Measurements from ENCODE around the gene ZNF536.
"Not testable (repeated sequence)": the region's sequence is repeated elsewhere in the genome, so short reads cannot be mapped to it uniquely, and the experiment has no call there.

ZNF536 gene

DNA sequence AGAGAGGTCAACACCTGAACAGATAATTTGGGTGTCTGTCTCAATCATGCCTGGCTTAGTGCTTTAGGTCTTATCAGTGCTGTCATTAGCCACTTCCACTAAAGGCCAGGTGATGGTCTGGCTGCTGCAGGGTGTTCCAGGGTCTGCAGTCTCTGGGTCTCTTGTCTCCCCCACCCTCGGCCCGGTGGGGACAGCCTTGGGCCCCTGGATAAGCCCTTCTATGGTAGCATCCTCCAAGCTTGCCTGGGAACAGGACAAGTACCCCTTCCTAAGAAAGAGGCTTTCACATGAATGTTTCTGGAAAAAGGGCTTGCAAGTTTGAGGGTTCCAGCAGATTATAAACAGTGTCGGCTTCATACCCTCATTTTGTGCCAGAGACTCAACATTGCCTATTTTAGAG, 29.3 kb upstream of the ZNF536 start:
- DNase-seq: no peak

DNA sequence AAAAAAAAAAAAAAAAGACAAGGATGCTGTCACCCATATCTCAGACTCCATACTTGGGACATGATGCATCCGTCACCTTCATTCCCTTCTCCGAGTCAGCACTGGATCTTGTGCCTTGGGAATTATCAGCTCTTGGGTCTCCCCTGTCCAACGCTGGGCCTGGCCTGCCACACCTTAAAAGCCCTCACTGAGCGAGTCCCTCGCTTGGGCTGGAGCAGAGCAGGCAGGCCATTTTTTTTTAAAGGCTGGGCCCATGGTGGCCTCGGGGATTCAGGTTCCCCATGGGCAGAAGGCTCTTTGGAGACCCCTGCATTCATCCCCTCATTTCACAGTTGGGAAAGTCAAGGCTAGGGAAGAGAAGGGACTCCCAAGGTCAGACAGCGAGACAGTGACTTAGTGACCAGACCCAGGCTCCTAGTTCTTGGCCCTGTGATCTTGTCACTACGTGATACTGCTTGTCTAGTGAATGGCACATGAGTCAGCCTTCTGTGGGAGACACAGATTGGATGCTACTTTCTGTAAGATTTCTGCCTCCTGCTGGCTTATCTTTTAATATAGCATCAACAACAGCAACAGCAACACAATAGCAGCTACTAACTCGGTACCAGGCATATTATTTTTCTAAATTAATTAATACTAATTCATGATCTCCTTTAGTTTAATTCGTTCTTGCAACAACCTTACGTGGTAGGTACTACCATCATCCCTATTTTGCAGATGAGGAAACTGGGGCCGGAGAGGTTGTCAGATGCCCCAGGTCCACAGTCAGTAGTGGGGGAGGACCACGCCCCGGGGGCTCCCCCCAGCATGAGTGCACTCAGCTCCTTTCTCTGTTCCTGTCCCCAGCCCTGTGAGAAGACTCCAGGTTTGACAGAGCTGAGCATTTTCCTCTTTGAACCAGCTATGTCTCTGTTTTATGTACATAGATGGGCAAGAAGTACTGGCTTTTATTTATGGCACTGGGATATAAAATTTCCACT, 27.4 kb upstream of the ZNF536 start:
- no peak for DNase-seq

DNA sequence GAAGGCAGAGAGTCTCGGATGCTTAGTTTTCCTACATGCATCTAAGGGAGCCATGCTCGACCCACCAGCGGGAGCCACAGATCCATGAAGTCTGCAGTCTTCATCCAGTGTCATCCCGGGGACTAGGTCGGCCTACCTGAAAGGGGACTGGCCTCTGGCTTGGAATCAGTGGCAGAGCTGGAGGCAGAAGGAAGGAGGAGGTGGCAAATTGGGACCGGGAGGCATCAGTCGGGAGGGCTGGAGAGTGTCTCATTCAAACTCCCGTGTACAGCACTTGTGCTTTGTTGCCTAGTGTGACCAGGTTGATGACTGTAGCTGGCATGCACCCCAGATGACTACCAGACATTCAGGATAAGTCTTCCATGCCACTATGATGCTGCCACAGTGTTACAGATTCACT, 26.5 kb upstream of the ZNF536 start:
- DNase-seq: no peak

DNA sequence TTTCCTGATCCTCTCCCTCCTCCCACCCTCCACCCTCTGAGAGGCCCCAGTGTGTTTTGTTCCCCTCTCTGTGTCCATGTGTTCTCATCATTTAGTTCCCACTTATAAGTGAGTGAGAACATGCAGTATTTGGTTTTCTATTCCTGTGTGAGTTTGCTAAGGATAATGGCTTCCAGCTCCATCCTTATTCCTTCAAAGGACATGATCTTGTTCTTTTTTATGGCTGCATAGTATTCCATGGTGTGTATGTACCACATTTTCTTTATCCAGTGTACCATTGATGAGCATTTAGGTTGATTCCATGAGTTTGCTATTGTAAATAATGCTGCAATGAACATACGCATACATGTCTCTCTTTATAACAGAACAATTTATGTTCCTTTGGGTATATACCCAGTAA, 25.7 kb upstream of the ZNF536 start:
- DNase-seq: not testable (repeated sequence)

DNA sequence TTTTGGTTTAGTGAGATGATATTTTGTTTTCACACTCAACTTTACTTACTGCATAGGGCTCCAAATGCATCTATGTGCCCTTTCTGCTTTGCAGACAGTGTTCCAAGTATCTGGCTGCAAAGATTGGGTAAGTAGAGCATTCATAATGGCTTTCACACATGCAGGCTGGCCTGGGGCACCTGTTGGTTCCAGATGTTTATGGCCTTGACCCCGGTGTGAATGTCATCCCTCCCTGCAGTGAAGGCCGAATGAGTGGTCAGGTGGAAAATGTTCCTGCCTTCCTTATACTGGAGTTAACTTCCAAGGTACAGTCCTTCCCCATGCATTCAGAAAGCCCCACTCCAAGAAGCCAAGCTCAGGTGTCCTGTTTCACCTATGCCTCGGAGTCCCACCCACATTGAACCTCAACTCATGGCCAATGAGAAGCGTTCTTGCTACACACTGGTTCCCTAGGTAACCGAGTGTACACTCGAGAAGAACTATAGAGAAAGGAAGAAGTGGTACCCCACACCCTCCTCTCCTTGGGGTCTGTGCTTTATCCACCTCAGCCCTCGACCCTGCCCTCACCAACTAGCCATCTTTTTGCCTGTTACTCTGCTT, 23.0 kb upstream of the ZNF536 start:
- DNase-seq: no peak

DNA sequence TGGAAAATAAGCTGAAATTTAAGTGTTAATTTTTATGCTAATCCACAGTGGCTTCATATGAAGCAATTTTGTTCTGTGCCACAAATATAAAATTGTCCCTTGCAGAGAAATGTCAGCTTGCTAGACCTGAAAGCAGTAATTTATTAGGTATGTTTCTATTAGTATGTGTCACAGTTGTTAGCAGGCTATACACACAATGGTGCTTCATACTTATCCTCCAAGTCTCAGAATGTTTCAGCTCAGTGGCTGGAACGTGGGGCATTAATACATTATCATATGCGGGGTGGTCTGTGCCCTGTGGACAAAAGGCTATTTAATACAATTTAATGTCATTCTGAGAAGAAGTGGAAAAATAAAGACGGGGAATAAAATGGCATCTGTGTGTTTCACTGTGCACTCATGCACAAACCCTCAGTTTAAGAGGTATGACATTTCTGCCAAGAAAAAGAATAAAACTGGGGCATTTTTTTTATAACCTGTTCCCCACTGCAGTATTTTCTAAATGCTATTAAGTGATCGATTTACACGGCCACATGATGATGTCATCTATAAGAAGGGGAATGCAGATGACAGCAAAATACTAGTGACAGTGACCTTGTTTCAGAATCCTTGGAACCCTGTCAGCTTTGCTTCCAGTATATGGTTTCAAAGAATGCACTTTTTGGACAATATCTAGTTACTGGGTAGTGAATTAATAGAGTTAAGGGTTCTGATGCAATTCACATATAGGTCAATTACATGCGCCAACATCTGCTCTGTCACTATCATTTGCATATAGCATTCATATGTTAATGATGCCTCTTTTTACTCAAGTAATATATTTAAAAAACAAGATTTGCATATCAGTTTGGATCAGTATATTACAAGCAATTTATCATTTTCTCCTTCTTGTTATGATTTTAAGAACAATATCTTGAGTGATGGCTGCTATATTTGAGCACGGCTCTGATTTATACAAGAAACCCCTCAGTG, 21.2 kb upstream of the ZNF536 start:
- no peak for DNase-seq

DNA sequence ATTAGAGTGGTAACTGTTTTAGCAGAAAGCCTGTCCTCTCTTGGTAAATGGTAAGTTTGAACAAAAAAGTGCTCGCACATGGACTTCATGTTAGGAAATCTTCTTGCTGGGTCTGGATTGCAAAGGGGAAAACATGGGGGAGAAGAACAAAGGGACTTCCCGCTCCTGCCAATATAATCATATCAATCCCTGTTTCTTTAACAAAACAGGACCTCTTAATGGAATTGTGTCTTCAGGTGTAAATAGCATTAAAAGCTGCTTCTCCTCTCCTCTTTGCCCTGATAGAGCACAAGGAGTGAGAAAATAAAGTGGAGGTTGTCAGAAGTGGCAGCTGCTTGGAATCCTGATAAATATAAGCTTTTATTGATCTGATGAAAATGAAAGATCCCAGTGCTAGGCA, 20.4 kb upstream of the ZNF536 start:
- DNase-seq: no peak

DNA sequence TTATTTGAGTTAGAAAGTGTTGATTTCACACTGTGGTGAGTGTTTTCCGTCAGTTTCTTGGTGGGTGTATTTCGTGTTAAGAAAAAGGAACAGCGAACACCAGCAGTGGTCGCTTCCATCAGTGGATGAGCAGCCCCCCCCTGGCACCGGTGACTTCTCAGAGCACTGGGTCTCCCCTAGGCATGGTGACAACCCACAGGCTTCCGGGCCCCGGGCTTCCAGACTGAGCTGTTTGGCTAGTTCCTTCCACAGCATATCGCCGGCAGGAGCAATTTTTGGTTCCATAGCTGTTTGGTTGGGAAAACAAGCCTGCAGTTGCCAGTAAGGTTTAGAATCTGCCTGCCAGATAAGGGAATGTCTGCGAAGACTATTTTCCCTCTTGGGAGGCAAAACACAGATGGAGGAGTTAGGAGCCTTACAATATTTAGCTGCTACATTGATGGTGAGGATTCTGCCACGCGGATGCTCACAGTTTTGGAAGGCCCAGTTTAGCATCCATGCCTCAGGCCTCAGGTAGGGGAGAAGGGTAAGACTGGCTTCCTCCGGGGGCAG, 18.7 kb upstream of the ZNF536 start:
- DNase-seq: no peak

DNA sequence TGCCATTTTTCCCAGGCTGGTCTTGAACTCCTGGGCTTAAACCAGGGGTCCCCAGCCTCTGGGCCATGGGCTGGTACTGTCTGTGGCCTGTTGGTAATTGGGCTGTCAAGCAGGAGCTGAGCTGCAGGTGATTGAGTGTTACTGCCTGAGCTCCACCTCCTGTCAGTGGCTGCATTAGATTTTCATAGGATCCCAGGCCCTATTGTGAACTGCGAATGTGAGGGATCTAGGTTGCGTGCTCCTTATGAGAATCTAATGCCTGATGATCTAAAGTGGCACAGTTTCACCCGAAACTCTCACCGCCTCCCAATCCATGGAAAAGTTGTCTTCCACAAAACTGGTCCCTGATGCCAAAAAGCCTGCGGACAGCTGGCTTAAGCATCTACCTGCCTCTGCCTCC, 16.6 kb upstream of the ZNF536 start:
- no peak for DNase-seq

DNA sequence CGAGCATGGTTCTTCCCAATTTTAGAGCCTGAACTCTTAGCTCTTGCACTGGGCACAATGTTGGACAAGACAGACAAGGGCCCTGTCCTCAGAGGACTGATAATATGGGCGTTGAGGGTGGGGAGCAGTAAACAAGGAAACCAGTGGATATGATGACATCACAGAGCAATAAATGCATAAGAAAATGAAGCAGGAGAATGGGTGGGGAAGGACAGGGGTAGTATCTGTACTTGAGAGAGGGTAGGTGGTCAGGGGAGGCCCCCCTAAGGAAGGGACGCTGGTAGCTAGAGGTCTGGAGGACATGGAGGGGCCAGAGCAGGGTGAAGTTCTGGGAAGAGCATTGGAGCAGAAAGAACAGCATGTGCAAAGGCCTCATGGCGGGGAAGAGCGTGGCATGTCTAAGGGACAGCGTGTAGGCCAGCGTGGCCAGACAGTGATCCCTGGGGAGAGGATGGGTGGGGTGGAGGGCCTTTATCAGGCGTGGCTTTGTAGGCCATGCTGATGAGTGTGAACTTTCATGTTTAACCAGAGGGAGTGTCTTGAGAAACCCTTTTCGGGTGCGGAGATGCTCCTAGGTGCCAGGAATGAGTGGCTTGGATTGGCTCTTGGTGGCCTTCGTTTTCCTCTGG, 15.1 kb upstream of the ZNF536 start:
- no peak for DNase-seq

DNA sequence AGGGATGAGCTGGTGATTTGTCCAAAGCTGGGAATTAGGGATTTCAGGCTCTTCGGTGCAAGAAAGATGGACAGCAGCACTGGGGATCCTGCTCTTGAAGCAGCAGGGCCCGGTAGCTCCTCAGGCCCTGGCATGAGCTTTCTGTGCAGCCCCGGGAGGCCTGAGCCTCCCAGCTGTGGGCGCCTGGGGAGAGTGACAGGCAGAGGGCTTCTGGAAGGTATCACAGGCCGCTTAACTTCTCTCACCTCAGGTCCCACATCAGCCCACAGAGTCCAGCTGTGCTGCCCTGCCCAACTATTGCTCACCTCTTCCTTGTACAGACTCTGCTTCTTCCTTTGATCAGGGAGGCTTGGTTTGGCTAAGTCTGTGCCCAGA, 14.6 kb upstream of the ZNF536 start:
- no peak for DNase-seq

DNA sequence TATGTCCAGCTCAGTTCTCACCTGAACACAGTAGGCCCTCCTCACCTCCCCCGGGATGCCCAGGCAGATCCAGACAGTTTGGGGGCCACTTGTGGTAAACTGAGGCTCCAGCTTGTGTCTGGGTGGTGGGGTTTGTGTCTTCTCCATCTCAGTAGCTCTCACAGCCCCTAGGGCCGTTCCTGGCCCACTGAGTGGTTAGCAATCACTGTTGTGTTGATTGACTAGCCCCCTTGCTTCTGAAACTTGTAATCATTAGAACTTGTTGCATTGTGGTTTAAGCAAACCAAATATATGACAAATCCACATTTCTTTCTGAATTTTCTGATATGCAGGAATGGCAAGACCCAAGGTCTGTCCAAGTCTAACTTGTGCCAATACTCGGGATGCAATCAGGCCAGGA, 13.9 kb upstream of the ZNF536 start:
- DNase-seq: no peak

DNA sequence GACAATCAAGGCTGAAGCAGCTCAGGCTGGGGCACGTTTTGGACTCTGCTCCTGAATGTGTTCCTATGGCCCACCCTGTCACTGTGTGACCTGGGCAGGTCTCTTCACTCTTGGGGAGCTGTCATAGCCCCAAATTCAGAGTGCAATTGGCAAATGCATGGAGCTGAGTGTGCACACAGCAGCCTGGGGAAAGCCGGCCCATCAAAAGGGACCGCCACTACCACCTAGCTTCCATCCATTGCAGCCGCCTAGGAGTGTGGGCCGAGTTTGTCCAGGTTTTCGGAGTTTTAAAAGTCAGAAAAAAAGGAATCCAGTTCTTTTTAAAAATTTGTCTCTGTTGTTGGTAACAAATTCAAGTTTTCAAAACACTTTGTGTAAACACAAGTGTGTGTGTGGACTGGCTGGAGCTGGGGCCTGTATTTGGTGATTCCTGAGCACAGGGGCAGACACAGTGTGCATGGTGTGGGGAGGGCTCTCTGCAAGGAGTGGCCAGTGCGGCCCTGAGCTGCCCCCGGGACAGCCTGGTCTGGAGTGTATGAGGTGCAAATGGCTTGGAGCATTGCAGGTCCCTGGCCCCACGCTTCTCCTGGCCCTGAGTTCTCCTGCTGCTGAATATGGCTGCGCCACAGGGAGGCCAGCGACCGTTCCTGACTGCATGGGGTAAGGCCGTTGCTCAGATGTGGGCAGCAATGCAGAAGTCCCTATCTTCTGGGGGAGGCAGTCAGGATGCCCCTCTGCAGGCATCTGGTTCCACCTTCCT, 13.2 kb upstream of the ZNF536 start:
- DNase-seq: no peak

DNA sequence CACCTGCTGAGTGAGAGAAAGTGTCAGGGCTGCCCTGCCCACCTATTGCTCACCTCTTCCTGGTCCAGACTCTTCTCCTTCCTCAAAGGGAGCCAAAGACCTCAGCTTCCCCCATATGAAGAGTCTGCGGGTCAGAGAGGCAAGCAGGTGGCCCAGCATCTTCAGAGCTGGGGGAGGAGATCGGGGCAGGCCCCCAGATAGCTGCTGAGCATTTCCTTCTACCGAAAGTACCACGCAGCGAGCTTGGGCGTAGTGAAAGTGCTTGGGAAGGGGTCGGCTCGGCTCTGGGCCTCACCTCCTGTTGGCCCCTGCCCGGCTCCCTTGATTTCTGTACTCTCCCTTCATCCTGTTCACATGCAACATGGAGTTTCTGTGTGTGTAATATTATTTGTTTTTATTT, 12.2 kb upstream of the ZNF536 start:
- DNase-seq: no peak

DNA sequence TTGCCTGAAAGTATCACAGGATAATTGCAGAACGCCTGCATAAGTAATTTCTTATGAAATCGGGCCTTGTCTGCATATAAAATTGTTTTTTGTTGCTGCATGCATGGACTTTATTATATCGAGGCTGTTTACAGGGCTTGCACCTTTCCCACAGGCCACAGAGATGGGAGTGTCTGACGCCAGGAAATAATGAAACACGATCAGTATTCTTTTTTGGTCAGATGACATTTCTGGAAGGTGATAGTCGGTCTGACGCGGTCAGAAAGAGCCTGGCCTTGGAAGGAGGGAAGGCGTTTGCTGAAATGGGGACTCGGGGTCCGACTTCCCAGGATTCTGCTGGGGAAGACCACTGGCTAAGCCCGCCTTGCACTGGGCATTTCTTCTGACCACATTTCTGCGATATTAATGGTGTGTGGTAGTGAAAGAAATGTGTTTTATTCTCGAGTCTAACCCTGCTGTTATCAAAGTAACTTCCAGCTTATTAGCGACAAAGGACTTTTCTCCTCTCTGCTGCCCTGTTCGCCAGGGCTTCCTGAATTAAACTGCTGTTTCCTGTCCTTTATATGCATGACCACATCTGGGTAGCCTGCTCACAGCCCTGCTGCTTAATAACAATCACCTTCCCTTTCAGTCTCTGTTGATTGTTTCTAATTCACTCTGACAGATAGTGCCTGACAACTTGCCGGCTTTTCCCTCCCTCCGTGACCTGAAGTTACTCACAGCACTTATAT, 11.6 kb upstream of the ZNF536 start:
- DNase-seq: no peak

DNA sequence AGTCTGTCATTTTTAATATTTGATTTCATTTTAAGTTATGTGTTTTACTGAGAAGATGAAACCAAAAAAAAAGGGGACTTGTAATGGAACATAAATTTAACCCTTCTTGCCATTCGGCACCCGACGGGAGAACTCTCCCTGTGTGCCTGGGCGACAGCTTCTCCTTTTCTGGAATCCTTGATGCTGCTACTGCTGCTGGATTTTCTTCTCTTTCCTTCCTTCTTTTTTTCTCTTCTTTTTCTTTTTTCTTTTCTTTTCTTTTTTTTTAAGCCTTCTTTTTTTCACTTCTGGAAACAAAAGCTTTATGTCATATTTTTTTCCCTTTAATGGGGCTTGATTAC, 11.1 kb upstream of the ZNF536 start:
- DNase-seq: no peak

DNA sequence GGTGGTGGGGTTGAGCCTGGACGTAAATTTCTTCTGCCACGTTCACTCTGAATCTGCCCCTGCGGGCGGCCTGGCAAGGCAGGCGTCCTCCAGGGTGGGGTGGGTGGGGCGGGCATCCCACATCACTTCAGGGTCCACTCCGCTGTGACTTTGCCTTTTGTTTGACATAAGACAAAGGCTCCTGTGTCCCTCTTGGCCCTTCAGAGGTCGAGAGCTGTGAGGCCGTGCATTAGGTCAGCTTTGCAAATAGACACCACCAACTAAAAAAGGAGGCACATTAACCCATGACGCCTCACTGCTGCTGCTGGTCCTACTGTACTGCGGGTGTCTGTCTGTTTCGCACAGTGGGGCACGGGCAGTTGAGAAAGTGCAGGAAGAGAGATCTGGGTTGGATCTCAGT, 10.5 kb upstream of the ZNF536 start:
- no peak for DNase-seq

DNA sequence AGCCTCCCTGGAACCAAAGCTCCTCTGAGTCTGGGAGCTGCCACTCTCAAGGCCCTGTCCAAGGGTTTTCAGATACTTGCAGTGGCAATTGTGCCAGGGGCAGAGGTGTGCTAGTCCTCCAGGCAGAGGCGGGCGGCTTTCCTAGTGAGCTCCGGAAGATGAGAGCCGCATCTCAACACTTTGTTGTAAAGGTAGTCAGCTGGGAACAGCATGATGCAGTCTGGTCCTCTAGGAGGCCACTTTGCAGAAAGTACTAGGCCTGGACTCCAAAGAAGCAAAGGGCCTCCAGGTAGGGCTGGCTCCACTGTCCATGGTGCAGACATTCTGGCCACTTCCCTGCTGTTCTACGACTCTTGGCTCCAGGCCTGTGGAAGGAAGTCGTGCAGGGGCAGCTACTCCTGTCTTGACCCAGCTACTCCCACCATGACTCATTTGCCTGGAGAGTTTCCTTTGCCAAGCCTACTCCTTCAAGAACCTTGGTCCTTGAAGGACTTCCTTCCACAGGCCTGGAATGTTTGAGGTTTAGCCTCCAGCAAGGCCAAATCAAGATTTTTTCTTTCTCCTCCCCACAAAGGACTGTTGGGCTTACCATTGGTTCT, 9.9 kb upstream of the ZNF536 start:
- DNase-seq: no peak

DNA sequence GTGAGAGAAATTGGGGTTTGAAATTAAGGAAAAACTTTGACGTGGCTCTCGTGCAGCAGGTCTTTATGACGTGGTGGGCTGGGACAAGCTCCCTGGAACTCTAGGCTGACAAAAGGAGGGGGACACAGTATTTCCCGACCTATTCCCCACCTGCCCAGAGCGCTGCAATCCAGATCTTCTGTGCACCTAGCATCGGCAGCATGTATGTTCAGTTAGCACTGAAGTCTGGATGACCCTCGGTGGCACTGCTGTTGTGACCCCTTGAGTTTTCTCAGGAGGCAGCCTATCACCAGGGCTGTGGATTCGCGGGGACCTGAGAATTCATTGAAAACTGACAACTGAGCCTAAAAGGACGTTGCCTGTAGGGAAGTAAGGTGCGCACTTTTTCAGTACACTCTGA, 9.1 kb upstream of the ZNF536 start:
- DNase-seq: no peak
